HuH-7 (cell line): ENCODE results near the gene NCSTN.

Experiments used
- DNase-seq: peaks from one replicate; pipeline ENCODE4 v3.0.0; 2011; ENCODE audit warnings: low spot score

The NCSTN gene

GRCh38 chr1:160342953-160343869 is at the start of gene NCSTN, which contains the start of gene COPA:
NCSTN (plus strand) TSS chr1:160343383; CDS start chr1:160343397, 14 bp downstream.
COPA (minus strand) TSS chr1:160343250; CDS start chr1:160343170, 80 bp downstream.
- DNase-seq, result peak; percentile 76

DNA sequence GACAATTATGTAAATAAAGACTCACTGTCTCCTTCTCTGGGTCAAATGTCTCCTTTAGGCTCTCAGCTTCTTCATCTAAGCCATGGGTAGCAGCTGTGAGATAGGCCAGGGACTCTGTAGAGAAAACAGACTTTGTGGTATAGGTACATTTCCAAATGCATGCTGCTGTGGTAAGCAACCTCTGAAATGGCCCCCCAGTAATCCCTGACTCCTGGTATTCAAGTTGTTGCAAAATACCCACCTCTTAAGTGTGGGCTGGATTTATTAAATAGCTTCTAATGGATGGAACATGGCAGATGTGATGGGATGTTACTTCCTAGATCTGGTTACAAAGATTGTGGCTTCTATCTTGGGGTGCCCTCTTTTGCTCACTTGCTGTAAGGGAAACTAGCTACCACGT is 47.1 kb upstream of the NCSTN start:
- DNase-seq, result no peak

DNA sequence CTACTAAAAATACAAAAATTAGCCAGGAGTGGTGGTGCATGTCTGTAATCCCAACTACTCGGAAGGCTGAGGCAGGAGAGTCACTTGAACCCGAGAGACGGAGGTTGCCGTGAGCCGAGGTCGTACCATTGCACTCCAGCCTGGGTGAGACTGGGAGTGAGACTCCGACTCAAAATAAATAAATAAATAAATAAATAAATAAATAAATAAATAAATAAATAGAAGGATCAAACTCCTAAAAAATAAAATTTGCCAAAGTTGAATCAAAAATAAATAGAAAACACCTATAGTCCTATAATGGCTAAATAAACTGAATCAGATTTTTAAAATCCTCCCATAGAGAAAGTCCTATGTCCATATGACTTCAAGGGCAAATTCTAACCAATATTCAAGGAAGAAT is 43.0 kb upstream of the NCSTN start:
- DNase-seq, result no peak

DNA sequence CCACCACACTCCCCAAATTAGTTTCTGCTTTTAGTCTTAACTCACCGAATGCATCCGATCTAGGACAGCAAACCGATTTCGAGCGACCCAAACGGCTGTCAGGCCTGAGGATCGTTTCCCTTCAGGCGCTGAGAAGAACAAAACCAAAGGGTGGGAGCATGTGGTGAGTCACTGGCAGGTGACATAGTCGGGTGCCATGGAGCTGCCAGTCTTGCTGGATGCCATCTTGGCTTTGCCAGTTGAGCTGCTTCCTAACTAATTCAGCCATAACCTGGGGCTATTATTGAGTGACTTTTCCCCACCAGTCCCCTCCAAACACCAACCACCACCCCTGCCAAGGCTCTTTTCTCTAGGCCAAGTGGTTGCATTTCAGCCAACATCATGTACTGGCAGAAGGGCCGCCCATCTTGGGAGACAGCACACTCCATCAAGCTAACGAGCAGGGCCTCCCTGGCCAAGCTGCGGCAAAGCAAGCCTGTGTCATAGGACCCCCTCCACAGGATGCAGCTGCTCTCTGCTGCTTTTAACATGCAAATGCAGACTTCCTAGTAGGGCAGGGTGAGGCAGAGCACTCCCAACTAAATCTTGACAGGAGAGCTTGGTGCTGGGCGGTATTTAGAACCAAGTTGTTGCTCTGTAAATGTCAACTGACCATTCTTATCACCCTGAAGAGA is 35.9 kb upstream of the NCSTN start:
- DNase-seq, result no peak

DNA sequence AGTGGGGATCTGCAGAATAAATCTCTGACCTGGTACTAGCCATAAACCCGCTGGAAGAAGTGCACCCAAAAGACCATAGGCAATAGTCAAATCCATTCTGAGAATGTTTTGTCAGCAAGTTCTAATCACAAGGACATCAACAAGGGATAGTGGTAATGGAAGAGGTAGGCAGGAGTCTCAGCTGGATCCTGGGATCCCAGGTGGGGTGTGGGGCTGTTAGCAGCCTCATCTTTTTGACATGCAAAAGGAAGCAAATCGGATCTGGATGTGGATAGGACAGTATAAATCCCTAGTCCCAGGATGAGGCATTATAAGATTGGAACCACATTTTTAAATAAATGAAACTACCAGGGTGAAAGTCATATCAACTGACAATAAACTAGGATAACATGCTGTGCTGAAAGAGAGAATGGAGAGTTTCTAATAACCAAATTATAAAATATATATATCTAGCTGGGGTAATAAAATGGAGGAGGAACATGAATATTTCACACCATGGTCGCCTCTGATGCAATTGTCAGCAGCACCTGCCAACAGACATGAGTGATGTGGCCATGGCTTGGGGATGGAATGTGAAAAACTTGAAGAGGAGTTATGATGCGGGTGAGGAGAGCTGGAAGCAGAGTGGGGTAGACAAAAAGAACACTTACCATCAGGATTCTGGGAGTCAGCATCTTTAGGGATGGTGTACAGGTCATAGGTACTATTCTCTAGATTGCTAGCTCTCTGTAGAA is 34.6 kb upstream of the NCSTN start:
- DNase-seq, result no peak

GRCh38 chr1:160309185-160309557 is 34.0 kb upstream of the NCSTN start:
- no peak for DNase-seq

DNA sequence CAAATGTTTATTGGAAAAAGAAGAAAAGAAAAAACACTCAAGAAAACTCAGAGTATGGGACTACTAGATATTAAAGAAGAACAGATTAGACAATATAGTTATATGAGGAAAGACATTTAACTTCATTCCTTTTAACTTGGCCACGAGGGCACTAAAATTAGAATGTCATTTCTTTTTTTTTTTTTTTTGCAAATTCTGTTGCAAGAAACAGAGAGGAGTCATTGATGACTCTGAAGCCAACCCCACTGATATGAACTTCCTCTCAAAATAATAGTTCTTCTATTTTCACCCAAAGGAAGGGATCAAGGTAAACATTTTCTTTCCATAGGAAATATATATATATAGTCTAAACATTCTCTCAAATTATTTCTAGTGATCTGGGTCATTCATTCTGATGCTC is 33.6 kb upstream of the NCSTN start:
- no peak for DNase-seq

DNA sequence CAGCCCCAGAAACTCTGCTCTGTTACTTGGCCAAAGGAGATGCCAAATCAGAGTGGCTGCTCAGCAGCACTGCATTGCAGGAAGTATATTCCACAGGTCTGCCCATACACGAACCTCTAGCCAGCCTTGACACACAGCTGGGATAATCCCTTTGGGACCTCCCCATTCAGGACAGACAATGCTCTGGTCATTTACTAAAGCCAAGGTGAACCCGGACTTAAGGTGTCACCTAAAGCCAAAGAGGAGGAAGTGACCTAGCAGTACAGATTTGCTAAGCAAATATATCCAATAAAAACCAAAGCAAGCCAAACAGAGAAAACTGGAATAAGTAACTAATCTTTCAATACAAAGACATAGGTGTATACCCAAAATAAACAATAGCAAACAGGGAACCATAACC is 27.8 kb upstream of the NCSTN start:
- DNase-seq, result no peak

- DNase-seq, result no peak
Measured at GRCh38 chr1:160322831-160323230, 20.4 kb upstream of the NCSTN start.

DNA sequence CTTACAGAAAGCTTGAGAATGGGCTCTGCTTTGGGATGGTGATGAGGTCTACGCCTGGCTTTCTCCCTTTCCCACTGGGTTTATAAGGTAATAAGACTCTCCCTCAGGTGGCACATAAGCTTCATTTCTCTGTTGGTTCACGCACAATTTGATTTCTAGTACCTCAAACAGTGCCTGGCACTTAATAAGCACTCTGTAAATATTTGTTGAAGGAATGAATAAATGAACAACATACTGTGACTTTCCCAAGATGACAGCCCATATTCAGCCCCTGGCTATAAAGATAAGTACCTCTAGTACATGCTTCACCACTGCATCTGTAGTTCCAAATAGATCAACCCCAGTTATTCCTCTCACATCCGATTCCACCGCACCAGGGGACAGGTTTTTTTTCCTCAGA is 17.9 kb upstream of the NCSTN start:
- no peak for DNase-seq

DNA sequence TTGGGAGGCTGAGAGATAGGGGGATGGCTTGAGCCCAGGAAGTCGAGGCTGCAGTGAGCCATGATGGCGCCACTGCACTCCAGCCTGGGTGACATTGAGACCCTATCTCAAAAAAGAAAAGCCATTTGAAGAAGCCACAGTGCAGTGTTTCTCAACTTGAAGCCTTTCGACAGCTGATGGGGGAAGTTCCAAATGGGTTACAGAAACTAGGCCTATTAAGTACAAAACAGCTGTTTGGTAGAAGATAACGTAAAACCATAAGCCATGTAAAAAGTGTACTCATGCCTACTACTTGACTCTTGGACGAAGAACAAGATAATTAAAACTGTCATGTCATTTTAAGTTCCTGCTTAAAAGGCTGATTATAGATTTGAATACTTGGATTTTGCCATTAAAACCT is 16.8 kb upstream of the NCSTN start:
- DNase-seq, result no peak

GRCh38 chr1:160328184-160328583 is 15.0 kb upstream of the NCSTN start:
- DNase-seq, result no peak

DNA sequence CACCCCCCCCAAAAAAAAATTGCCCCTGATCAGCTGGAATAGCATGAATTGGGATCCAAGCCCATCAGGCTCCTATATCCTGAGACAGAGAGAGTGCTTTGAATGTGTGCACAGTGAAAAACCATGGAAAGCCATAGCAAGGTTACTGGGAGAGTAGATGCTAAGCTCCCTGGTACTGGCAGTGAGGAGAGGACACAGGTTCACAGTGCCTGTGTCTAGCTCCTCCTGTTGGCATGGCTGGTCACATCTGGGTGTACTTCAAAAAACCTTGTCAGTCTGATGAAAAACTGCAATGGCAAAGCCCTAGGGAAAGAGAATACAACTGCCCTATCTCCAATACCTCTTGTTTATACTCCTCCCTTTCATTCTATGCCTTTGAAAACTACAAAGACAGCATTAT is 13.1 kb upstream of the NCSTN start:
- no peak for DNase-seq

- DNase-seq, result no peak
Measured at GRCh38 chr1:160332516-160332915, 10.7 kb upstream of the NCSTN start.

GRCh38 chr1:160338580-160338979 is 4.6 kb upstream of the NCSTN start:
- DNase-seq, result no peak

GRCh38 chr1:160340146-160340545 is 3.0 kb upstream of the NCSTN start:
- DNase-seq, result no peak

DNA sequence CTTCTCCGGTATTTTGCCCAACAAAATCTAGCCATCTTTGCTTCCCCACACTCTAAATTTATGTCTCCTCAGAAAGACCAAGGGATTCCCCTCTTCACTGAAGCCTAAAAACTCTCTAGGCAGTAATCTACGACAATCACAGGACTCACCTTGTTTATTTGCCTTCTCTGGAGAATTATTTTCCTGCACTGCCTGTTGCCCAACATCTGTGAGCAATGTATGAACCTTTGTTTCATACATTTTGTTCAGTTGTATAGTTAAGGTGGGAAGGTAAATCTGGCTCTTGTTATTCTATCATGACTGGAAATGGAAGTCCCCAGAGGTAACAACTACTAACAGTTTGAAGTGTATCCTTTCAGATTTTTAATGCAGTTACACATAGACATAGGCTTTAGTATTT is 2.3 kb upstream of the NCSTN start:
- no peak for DNase-seq

- DNase-seq, result no peak
Measured at GRCh38 chr1:160342526-160342925, 657 bp upstream of the NCSTN start.

DNA sequence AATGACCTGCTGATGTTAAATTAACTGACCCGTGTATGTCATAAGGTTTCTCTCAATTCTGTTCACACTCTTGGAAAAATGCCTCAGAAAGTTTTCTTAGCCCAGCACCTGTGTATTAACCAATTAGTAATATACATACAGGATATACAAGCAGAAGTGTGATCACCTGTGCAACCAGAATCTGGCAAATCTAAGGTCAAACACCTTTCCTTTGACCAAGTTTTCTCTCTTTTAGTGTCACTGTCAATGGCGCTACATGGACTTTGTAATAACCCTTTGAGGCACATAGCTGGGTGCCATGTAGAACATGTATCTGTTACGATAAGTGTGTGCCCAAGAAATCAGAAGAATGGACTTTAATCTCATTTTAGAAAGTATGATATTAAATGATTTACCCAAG is 1.1 kb downstream of the NCSTN start:
- DNase-seq, result no peak

- no peak for DNase-seq
Measured at GRCh38 chr1:160344936-160345335, 1.8 kb downstream of the NCSTN start.

GRCh38 chr1:160346463-160346862 is 3.3 kb downstream of the NCSTN start:
- no peak for DNase-seq

DNA sequence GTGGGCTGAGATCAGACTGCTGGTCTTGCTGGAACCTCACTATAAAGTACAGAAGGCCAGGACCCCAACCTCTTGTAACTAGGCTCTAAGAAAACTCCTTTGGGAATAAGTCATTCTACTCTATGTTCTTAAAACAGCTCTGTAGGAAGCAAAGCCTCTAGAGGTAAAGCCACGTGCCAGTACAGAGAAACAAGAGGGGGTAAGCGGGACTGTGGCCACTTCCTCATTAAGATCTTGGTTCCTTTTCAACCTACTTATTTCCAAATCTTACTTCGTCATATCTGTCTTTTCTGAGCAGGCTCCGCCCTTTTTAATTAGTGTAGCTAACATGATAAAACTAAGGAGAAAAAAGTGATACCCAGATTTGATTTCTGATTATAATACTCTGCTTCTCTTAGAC is 3.8 kb downstream of the NCSTN start:
- no peak for DNase-seq

DNA sequence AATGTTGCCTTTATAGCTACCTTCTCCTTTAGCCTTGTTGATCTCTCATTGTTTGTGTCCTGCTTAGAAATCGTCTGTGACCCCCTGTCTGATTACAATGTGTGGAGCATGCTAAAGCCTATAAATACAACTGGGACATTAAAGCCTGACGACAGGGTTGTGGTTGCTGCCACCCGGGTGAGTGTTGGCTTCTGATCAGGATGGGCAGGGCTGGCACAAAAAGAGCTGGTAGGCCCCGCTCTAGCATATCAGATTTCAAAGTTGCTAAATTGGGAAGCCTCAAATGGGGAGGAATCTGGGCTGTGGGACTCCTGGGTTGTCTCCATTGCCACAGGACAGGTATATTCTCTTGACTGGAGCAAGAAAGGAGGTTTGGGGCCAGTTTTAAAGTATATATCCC is 8.4 kb downstream of the NCSTN start:
- no peak for DNase-seq
